Fibroblast of mammary gland (primary cell): ENCODE data around the gene EXPH5.

Source experiments
- DNase-seq: peaks from one replicate; pipeline ENCODE4 v3.0.0-alpha.2; 2010; ENCODE audit warnings: low read depth
- H3K4me3 ChIP-seq: 2 replicates; pipeline ENCODE4 v1.5.1; 2011; ENCODE audit warnings: low read depth, mild to moderate bottlenecking, low read length, moderate library complexity; ENCODE audit not compliant: control insufficient read depth
- CTCF ChIP-seq: conservative IDR thresholded peaks from 2 replicates; pipeline ENCODE4 v1.5.1; 2011; ENCODE audit warnings: low read depth, low read length, inconsistent platforms; ENCODE audit not compliant: control insufficient read depth, insufficient read depth

The EXPH5 gene

GRCh38 chr11:108580645-108581044 lies 12.9 kb downstream of the EXPH5 start:
- TF ChIP-seq CTCF: no peak
- DNase-seq: no peak
- no peak overlapping the region for H3K4me3 ChIP-seq

GRCh38 chr11:108580043-108580442 lies 13.5 kb downstream of the EXPH5 start:
- no peak for DNase-seq
- no peak for TF ChIP-seq CTCF
- H3K4me3 ChIP-seq: no peak overlapping the region

GRCh38 chr11:108576523-108576922 lies 17.0 kb downstream of the EXPH5 start:
- DNase-seq: no peak
- TF ChIP-seq CTCF: no peak
- no peak overlapping the region for H3K4me3 ChIP-seq

GRCh38 chr11:108574675-108575074 lies 18.9 kb downstream of the EXPH5 start:
- no peak for TF ChIP-seq CTCF
- H3K4me3 ChIP-seq: no peak overlapping the region
- DNase-seq: no peak

- H3K4me3 ChIP-seq: no peak overlapping the region
- no peak for TF ChIP-seq CTCF
- DNase-seq: no peak
These were observed 22.6 kb downstream of the EXPH5 start for GRCh38 chr11:108571001-108571400.

- H3K4me3 ChIP-seq: no peak overlapping the region
- no peak for DNase-seq
- TF ChIP-seq CTCF: no peak
These were observed 23.7 kb downstream of the EXPH5 start for GRCh38 chr11:108569896-108570295.

- no peak for DNase-seq
- no peak for TF ChIP-seq CTCF
- no peak overlapping the region for H3K4me3 ChIP-seq
These were observed 25.2 kb downstream of the EXPH5 start for GRCh38 chr11:108568195-108568858.
